ENCODE results near the gene ARIH2.

ARIH2 gene

DNA sequence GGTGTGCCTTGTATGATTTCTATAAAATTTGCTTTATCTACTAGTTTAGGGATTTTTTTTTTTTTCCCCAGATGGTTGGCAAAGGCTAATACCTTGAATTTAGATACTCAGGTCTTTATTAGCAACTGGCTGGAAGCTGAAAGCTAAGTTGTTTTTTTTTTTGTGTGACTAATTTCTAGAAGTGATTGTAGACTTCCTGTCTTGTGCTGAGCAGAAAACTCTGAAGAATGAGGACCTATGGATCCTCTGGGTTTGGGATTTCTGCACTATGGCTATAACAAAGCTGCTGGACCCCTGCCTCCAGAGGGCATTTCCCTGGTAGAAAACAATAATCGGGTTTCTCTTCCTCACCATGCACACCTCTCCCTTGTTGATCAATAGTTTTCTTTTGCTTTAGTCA lies 10.0 kb downstream of the ARIH2 start:
- H3K4me3 ChIP-seq (ENCODE audit: low read depth, low read length): no peak overlapping the region

DNA sequence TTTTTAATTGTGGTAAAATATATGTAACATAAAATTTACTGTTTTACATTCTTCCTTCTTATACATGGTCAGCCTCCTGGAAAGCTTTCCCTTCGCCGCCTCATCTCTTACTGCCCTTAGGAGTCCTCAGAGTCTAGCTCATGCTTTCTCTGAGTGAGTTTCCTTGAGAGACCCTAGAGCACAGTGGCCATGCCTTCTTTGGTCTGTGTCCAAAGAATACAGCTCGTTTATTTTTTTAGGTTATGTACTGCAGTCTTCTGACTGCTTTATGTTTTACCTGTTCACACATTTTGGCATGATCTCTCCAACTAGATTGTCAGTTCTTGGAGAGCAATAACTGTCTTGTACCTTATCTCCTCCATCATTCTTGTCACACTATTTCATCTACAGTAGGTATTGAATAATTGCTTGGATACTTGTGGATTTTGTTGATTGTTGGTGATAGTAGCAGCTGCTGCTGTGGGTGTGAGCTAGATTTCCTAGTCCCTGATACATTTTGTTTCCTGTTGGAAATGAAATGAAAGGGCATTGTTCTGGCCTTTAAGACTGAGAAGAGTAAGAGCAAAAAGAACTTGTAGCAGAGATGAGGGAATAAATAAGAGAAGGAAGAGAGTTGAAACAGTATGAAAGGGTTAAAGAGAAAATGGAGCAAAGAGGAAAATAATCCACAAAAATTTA lies 10.9 kb downstream of the ARIH2 start:
- no peak overlapping the region for H3K4me3 ChIP-seq (ENCODE audit: low read depth, low read length)

GRCh38 chr3:48930590-48930989 lies 11.9 kb downstream of the ARIH2 start:
- no peak overlapping the region for H3K4me3 ChIP-seq (ENCODE audit: low read depth, low read length)

- H3K4me3 ChIP-seq (ENCODE audit: low read depth, low read length): no peak overlapping the region
Observed at GRCh38 chr3:48931944-48932580, 13.4 kb downstream of the ARIH2 start.

DNA sequence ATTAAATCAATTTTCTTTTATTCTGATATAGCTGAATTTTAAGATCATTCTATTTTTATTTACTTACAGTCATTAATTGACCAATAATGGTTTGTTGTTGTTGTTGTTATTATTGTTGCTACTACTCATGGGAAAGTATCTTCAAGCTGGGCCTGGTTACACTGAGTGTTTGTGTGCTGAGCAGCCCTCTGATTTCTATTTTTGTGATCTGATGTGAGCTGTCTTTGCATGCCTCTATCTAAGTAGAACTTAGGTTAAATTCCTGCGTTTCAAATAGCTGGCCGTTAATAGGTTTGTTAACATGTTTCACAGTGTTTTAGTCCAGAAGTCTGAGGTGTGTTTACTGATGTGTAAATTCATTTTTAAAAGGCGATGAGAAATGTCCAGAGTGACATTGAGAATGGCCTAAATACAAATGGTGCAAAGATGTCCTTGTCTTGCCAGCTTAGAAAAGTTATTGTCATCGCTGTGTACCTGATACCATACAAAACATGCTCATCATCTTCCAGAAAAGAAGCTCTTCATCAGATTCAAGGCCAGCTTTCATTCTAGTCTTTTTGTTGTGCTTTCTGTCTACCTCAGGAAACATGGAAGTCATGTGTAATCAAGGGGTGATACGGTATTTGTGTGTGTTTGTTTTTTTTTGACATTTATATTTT lies 15.8 kb downstream of the ARIH2 start:
- no peak overlapping the region for H3K4me3 ChIP-seq (ENCODE audit: low read depth, low read length)

DNA sequence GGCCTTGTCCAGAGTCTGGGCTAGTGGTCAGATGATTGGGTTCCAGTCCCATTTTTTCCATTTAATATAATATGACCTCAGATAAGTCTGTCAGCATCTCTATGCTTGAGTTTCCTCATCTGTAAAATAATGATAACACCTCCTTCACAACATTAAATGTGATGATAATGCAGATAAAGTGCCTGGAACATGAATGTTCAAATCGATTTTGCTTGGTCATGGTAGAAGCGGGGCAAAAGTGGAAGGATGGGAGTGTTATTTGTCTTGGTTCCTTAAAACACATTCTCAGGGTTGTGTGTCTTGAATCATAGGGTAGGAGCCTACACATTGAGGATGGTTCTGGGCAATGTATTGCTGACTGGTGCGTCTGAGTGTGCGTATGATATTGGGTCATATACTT lies 16.9 kb downstream of the ARIH2 start:
- H3K4me3 ChIP-seq (ENCODE audit: low read depth, low read length): no peak overlapping the region

- H3K4me3 ChIP-seq (ENCODE audit: low read depth, low read length): no peak overlapping the region
Observed at GRCh38 chr3:48938156-48938555, 19.5 kb downstream of the ARIH2 start.

DNA sequence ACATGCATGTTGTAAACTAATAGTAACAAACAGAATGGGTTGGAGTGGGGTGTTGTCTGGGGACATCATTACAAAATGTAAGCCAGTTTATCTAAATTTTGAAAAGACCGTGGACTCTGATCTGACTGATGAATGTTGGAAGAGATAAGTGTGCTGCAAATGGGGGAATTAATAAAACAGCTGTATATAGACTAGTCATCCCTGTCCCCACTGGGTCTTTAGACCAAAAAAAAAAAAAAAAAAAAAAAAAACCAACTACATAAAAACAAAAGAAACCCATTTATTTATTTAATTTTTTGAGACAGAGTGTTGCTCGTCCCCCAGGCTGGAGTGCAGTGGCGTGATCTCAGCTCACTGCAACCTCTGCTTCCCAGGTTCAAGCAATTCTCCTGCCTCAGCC lies 20.0 kb downstream of the ARIH2 start:
- no peak overlapping the region for H3K4me3 ChIP-seq (ENCODE audit: low read depth, low read length)

DNA sequence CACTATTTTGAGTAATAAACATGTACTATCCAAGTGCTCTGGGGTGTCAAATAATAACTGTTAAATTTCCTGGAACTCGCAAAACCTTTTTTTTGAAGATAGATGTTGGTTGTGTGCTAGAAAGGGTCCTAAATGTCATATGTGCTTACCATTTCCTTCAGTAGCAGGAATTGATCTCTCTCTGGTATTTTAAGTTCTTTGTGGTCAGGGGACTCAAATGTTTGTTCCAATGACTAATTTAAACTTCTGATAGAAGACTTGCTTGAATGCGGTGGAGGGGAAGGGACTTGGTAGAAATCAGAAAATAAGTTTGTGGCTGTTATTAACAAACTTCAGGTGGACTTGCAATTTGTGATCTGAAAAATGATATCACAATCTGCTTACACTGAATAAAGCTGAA lies 26.8 kb downstream of the ARIH2 start:
- no peak overlapping the region for H3K4me3 ChIP-seq (ENCODE audit: low read depth, low read length)

DNA sequence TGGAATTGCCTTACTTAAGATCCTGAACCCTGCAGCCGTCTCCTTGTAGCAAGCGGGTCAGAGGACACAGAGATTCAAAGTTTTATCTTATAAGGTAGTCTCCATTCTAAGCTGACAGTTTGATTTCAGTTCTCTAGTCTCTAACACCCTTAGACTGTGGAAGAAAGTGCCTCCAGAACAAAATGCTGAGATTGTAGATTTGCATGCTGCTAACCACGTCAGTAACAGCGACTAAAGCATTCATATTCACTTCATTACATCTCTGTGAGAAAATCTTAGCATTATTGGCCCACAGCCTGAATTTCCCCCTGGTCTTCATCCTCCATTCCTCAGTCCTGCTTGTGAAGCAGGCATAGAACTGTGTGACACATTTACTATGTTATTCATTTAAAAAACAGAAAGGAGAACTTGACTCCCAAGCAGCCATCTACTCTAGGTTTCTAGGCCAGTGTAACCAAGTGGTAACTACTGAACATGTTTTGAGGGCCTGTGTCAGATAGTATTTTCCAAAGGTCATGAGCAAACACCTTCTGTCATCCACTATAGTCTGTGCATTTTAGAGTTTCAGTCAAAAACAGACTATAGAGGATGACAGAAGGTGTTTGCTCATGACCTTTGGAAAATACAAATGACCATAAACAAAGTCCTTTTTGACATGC lies 27.4 kb downstream of the ARIH2 start:
- no peak overlapping the region for H3K4me3 ChIP-seq (ENCODE audit: low read depth, low read length)

DNA sequence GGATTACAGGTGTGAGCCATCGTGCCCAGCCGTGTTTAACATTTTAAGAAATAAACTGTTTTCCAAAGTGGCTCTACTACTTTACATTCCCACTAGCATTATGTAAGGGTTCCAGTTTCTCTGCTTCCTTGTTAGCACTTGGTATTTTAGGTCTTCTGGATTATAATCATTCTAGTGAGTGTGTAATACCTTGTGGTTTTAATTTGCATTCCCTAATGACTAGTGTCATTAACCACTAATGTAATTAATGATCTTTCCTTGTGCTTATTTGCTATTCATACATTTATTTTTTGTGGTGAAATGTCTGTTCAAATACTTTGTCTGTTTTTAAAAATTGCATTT lies 30.7 kb downstream of the ARIH2 start:
- no peak overlapping the region for H3K4me3 ChIP-seq (ENCODE audit: low read depth, low read length)

DNA sequence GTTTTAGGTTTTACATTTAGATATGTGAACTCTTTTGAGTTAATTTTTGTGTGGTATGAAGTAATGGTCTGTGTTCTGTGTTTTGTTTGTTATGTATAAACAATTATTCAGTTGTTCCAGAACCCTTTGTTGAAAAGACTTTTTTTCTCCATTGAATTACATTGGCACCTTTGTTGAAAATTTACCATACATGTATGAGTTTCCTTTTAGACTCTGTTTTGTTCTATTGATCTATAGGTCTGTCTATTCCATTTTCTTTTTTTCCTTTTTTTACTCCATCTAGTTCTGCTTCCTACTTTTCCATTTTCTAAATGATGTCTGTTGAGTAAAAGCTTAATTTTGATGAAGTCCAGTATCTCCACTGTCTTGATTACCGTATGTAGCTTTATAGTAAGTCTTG lies 31.4 kb downstream of the ARIH2 start:
- H3K4me3 ChIP-seq (ENCODE audit: low read depth, low read length): no peak overlapping the region

- H3K4me3 ChIP-seq (ENCODE audit: low read depth, low read length): no peak overlapping the region
Observed at GRCh38 chr3:48951764-48952163, 33.1 kb downstream of the ARIH2 start.

- H3K4me3 ChIP-seq (ENCODE audit: low read depth, low read length): no peak overlapping the region
Observed at GRCh38 chr3:48952510-48953118, 34.0 kb downstream of the ARIH2 start.

DNA sequence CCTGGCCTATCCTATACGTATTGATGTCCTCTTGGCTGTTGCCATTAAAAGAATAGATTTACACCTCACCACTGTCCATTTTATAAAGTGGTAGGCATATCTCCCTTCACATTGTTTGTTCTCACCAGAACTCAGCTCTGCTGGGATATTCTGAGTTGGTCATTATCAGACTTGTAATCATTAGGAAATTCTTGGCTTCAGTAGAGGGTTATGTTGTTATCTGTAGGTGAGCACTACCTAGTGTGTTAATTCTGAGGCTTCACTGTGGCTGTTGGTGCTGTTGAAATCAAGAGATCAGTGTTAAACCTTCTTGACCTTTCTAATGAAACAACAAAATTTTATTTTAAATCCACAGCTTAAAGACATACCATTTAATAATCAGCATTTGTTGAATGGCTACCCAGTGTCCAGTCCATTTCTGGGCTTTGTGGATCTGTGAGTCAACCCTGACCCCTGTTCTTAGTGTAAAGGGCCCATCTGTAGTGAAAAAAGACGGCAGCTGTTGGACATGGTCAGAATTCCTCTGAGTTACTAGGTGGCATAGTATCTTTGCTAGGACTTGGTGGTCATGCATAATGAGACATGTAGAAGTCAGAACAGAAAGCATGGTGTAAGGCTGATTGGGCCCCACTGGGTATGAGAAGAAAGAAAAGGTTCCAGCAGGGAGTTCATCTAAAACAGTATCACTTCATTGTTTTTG lies 38.5 kb downstream of the ARIH2 start:
- no peak overlapping the region for H3K4me3 ChIP-seq (ENCODE audit: low read depth, low read length)

- H3K4me3 ChIP-seq (ENCODE audit: low read depth, low read length): no peak overlapping the region
Observed at GRCh38 chr3:48960841-48961413, 42.3 kb downstream of the ARIH2 start.

DNA sequence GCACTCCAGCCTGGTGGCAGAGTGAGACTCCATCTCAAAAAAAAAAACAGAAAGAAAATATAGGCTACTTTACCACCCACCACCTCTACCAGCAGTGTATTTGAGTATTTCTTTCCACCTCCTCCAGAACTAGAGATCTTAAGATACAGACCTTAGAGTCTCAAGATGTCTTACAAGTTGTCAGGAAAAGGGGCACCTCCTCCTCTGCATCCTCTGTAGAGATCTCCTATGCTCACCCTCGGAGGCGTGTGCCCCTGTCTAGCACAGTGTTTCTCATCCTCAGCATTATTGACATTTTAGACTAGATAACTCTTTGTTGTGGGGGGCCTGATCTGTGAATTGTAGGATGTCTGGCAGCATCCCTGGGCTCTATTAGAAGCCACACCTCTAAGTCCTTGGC lies 43.7 kb downstream of the ARIH2 start:
- H3K4me3 ChIP-seq (ENCODE audit: low read depth, low read length): no peak overlapping the region

DNA sequence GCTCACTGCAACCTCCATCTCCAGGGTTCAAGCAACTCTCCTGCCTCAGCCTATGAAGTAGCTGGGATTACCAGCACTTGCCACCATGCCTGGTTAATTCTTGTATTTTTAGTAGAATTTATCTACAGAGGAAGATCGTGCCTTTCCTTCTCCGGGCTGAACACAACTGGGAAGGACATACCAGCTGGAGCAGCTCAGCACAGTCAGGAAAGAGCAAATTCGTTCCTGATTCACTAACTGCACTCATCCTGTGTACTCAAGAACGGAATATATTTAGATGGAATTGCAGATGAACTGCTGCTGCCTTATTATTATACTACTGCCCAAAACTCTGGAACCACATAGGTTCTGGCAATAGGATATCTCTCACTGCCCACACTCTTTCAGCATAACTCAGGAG lies 44.3 kb downstream of the ARIH2 start:
- no peak overlapping the region for H3K4me3 ChIP-seq (ENCODE audit: low read depth, low read length)

GRCh38 chr3:48963591-48963990 lies 44.9 kb downstream of the ARIH2 start:
- H3K4me3 ChIP-seq (ENCODE audit: low read depth, low read length): no peak overlapping the region

DNA sequence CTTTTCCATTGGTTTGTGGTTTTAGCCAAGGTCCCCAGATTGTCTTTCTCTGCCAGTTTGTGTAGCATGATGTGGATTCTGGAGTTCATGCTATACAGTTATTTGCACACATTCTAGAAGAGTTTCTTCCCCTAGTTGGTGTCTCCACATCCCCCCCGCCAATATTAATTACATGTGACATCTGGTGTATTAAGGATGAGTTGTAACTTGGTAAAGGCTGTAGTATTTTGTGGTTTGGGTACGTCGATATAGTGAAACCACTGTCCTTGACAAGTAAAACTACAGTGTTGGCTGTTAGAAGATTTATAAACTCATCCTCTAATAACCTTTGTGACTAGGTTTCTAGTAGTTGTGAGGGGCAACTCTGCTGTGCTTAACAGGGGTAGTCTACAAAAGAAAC lies 47.7 kb downstream of the ARIH2 start:
- no peak overlapping the region for H3K4me3 ChIP-seq (ENCODE audit: low read depth, low read length)

All from iPS-11a (cell line).